Islet precursor cell (in vitro differentiated cells): ENCODE measurements around the gene EGFR.
A peak's percentile ranks its signal among the peaks of the same experiment; 100 is the strongest.

ENCODE experiments used
- DNase-seq: peaks from one replicate; pipeline ENCODE4 v3.0.0-alpha.2; 2018

Gene EGFR

DNA sequence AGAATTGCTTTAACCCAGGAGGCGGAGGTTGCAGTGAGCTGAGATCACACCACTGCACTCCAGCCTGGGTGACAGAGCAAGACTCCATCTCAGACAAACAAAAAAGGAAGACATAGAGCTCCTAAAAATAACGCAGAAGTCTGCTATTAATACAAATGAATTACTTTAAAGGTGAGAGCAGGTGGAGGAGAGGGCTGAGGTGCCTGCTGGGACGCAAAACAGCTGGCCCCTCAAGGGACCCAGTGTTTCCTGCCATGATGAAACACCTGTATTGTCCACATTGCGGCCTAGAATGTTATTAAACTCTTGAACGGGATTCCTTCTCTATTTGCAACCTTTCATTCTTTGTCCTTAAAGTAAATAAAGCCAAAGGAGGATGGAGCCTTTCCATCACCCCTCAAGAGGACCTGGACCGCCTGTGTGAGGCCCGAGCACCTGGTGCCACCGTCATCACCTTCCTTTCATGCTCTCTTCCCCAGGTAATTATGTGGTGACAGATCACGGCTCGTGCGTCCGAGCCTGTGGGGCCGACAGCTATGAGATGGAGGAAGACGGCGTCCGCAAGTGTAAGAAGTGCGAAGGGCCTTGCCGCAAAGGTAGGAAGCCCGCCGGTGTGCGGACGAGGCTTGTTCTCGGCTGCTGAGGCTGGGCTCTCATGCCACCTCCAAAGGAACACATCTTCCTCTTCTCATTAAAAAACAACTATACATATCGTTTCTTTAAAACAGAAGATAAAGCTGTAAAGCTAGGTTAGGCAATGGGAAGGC is 136.7 kb downstream of the EGFR start:
- DNase-seq: no peak

DNA sequence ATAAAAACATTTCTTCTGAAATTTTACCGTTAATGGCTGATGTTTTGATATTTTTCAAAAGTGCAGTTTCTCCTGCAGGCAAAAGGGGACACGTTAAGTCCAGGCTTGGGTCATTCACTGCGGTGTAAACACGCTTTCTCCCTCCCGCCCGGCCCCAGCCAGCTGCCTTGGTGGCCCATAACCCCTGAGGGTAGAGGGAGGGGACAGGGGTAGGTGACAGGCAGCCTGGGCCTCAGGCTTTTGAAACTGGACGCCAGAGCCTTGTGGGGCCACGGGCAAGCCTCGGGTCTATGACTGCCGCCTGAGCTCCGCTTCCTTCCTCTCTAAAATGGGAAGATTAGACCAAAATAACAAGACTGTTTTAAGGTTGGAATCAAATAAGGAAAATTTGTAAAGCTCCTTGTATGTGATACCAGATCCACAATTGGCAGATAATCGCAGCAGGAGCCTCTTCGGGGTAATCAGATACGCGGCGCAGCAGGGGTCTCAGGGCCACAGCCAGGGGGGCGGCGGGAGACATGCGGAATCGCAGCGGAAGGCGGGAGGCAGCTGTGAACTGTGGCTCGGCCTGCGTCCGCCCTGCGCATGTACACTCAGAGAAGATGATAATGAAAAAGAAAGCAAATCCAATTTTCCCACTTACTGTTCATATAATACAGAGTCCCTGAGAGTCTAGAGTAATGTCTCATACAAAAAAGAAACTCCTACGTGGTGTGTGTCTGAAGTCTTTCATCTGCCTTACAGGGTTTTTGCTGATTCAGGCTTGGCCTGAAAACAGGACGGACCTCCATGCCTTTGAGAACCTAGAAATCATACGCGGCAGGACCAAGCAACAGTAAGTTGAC is 138.3 kb downstream of the EGFR start:
- peak; percentile 81 for DNase-seq

DNA sequence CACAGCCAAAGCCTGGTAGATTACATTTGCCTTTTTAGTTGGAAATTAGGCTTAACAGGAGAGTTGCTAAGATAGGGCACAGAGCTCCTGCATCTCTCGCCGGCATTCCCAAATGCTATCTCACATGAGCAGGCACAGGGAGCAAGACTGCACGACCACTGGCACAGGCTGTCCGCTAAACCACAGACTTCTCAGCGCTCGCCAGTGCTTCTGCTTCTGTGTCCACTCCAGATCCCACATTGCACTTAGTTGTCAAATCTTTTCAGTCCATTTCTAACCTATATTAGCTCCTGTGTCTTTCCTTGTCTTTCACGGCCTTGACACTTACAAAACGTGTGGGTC is 138.9 kb downstream of the EGFR start:
- DNase-seq: peak; percentile 60

DNA sequence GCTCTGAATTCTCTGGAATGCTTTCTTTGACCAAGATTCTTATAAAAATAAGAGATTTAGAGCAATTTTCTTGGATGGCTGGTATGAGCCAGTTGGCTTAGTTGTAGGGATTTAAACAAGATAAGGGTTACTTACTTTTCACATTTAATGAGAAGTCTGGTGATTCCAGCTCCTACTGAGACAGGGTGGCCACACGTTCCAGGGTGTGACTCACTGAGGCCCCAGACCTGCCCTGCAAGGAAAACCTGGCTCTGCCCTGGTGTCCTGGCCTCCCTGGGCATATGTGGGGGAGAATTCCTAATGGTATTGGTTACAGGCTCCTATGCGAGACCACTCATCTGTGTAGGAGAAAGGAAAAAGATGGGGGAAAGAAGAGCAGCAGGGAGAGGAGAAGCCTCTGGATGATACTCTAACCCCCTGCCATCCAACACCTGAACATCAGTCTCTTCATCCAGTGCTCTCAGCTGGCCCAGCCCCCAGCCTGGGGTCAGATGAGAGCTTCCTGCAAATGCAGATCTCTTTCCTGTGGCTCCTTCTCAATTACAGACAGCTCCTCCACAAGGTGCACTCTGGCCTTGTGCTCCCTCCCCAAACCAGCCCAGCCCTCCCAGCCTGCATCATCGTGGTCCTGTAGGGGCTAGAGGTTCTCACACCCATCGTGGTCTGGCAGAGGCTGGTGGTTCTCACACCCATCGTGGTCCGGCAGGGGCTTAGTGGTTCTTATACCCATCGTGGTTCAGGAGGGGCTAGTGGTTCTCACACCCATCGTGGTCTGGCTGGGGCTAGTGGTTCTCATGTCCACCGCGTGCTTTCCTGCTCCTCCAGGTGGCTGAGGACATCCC is 139.9 kb downstream of the EGFR start:
- DNase-seq: peak; percentile 75

DNA sequence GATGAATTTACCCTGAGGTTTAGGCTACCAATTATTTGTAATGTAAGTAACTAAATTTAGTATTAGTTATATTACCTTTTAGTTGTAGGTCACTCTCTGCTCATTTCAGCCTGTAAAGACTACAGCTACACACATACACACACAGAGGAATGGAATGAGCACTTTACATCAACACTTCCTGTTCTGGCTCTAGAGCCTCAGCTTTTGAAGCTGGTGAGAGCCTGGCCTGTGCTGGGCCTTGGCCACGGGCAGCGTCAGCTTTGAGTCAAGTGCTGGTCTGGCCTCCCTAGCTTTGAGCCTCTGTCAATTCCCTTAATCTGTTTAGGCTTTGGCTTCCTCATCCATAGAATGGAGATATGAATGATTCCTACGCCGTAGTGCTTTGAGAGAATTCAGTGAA is 141.7 kb downstream of the EGFR start:
- peak; percentile 80 for DNase-seq

DNA sequence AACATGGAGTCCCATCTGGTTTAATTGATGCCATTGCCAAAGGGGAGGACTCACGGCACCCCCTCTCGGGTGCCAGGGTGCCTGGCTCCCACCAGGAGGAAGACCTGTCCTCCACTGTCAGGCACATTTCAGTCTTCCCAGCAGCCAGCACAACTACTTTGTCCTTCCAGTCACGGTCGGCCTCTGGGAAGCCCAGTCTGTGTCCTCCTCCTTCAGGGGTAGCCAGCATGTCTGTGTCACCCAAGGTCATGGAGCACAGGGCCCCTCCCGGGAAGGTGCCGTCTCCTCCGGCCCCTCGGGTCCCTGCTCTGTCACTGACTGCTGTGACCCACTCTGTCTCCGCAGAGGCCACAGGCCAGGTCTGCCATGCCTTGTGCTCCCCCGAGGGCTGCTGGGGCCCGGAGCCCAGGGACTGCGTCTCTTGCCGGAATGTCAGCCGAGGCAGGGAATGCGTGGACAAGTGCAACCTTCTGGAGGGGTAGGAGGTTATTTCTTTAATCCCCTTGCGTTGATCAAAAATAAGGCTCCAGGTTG is 142.4 kb downstream of the EGFR start:
- DNase-seq: no peak

DNA sequence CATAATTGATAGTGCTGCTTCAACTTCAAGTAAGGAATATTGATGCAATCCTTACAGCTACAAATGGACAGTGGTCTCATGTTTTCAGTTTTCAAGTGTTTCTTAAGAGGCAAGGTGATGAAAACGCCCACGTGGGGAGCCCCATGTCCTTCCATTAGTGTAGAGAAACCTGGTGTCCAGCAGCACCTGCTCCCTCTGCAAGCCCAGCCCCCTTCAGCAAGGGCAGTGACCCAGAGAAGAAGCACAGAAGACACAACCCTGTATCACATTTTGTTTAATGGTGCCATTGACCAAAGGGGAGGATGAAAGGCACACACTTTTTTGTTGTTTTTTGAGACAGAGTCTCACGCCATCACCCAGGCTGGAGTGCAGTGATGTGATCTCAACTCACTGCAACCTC is 143.7 kb downstream of the EGFR start:
- no peak for DNase-seq

DNA sequence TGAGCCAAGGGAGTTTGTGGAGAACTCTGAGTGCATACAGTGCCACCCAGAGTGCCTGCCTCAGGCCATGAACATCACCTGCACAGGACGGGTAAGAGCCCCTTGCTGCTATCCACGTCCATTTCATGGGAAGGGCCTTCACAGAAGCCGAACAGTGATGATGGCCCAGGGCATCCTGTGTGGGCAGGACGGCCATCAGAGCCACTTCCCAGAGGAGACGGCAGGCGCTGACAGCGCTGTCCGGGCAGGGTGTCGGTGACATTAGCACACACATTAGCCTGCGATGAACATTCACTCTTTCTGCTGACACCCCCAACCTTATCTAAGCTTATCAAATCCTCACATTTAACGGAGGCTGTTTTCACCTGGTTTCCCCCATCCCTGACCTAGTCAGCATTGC is 144.9 kb downstream of the EGFR start:
- DNase-seq: no peak

DNA sequence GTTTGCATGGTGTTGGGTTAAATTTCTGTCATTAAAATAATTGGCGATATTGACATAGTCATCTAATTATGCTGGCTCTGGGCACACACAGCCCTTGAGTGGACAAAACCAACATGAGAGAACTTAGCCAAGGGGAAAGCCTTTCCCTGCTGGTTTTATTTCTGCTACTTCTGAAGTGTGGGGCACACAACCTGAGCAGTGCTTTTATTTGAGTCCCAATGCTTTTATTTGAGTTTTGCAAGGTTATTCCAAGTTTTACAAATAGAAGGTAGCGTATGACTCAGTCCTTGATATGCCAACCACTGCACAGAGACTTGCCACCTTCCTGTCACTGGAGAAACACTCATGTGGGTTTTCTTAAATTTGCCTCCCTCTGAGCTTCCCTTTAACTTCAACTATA is 145.7 kb downstream of the EGFR start:
- no peak for DNase-seq

DNA sequence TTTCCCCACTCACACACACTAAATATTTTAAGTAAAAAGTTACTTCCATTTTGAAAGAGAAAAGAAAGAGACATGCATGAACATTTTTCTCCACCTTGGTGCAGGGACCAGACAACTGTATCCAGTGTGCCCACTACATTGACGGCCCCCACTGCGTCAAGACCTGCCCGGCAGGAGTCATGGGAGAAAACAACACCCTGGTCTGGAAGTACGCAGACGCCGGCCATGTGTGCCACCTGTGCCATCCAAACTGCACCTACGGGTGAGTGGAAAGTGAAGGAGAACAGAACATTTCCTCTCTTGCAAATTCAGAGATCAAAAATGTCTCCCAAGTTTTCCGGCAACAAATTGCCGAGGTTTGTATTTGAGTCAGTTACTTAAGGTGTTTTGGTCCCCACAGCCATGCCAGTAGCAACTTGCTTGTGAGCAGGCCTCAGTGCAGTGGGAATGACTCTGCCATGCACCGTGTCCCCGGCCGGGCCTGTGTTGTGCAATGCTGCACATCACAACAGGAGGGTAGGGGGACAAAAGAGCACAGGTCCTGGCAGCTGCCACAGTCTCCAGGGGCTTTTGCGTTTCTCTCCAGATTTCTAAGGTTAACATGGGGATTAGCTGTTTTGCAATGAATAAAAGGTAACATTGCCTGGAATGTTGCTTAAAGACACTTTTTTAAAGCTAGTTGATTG is 146.5 kb downstream of the EGFR start:
- DNase-seq: no peak

DNA sequence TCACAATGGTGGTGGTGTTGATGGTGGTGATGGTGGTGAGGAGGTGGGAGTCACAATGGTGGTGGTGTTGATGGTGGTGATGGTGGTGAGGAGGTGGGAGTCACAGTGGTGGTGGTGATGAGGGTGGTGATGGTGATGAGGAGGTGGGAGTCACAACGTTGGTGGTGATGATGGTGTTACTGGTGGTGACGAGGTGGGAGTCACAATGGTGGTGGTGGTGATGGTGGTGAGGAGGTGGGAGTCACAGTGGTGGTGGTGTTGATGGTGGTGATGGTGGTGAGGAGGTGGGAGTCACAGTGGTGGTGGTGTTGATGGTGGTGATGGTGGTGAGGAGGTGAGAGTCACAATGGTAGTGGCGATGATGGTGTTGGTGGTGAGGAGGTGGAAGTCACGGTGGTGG is 148.5 kb downstream of the EGFR start:
- peak; percentile 12 for DNase-seq

DNA sequence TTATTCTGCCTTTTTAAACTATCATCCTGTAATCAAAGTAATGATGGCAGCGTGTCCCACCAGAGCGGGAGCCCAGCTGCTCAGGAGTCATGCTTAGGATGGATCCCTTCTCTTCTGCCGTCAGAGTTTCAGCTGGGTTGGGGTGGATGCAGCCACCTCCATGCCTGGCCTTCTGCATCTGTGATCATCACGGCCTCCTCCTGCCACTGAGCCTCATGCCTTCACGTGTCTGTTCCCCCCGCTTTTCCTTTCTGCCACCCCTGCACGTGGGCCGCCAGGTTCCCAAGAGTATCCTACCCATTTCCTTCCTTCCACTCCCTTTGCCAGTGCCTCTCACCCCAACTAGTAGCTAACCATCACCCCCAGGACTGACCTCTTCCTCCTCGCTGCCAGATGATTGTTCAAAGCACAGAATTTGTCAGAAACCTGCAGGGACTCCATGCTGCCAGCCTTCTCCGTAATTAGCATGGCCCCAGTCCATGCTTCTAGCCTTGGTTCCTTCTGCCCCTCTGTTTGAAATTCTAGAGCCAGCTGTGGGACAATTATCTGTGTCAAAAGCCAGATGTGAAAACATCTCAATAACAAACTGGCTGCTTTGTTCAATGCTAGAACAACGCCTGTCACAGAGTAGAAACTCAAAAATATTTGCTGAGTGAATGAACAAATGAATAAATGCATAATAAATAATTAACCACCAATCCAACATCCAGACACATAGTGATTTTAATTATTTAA is 151.7 kb downstream of the EGFR start:
- no peak for DNase-seq

DNA sequence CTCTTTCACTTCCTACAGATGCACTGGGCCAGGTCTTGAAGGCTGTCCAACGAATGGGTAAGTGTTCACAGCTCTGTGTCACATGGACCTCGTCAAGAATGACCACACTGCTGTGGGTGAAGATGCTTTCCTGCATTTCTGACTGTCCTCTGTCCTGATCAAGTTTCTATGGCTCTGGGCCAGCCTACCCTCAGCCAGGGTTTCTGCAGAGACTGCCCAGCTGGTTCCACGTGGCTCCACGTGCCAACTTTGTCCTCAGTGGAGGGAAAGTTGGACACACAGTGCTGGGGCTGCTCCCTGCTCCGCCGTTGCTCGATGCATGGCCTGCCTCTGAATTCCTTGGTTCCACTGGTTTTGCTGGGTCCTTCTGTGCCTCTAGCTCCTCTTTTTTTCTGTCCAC is 152.3 kb downstream of the EGFR start:
- no peak for DNase-seq

DNA sequence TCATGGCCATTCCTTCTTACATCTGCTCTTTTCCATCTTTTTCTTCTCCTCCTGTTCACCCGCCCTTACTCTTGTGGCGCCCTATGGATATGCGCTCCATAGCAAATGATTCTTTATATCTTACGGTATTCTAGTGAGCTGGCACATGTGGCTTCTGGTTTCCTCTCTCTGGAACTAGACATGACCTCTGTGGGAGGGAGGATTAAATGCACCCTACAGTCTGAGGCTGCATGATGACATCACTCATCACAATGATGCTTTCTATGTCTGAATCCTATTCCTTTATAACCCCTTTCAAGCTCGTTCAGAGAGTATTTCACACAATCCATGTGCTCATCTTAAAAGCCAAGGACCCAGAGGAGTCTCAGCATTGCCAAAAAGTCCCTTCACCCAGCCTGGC is 153.3 kb downstream of the EGFR start:
- no peak for DNase-seq

DNA sequence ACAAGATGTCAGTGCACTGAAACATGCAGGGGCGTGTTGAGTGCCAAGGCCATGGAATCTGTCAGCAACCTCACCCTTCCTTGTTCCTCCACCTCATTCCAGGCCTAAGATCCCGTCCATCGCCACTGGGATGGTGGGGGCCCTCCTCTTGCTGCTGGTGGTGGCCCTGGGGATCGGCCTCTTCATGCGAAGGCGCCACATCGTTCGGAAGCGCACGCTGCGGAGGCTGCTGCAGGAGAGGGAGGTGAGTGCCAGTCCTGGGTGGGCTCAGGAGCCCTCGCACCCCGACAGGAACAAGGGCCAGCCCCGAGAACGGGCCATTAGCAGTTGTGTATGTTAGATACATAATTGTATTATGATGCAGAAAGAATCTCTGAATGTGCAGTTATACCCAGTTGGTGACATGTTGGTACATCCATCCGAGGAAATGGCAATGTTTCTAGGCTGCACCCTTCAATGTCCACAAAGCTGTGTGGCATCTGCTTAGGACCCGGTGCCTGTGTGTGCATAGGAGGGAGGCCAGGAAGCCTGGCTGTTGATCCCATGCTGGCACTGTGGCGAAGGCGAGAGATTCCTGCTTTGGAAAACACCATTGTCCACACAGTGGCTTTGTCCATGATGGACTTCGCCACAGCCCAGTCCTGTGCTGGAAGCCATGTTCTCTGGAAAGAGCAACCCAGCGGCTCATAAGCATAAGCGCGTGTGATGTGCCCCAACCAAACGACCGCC is 154.2 kb downstream of the EGFR start:
- no peak for DNase-seq

DNA sequence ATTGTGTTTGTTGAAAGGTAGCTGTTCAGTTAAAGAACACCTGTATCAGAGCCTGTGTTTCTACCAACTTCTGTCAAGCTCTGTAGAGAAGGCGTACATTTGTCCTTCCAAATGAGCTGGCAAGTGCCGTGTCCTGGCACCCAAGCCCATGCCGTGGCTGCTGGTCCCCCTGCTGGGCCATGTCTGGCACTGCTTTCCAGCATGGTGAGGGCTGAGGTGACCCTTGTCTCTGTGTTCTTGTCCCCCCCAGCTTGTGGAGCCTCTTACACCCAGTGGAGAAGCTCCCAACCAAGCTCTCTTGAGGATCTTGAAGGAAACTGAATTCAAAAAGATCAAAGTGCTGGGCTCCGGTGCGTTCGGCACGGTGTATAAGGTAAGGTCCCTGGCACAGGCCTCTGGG is 154.9 kb downstream of the EGFR start:
- no peak for DNase-seq

DNA sequence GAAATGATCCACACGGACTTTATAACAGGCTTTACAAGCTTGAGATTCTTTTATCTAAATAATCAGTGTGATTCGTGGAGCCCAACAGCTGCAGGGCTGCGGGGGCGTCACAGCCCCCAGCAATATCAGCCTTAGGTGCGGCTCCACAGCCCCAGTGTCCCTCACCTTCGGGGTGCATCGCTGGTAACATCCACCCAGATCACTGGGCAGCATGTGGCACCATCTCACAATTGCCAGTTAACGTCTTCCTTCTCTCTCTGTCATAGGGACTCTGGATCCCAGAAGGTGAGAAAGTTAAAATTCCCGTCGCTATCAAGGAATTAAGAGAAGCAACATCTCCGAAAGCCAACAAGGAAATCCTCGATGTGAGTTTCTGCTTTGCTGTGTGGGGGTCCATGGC is 155.6 kb downstream of the EGFR start:
- DNase-seq: peak; percentile 12

DNA sequence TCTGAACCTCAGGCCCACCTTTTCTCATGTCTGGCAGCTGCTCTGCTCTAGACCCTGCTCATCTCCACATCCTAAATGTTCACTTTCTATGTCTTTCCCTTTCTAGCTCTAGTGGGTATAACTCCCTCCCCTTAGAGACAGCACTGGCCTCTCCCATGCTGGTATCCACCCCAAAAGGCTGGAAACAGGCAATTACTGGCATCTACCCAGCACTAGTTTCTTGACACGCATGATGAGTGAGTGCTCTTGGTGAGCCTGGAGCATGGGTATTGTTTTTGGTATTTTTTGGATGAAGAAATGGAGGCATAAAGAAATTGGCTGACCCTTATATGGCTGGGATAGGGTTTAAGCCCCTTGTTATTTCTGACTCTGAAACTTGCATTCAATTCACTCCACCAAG is 156.0 kb downstream of the EGFR start:
- DNase-seq: peak; percentile 8

DNA sequence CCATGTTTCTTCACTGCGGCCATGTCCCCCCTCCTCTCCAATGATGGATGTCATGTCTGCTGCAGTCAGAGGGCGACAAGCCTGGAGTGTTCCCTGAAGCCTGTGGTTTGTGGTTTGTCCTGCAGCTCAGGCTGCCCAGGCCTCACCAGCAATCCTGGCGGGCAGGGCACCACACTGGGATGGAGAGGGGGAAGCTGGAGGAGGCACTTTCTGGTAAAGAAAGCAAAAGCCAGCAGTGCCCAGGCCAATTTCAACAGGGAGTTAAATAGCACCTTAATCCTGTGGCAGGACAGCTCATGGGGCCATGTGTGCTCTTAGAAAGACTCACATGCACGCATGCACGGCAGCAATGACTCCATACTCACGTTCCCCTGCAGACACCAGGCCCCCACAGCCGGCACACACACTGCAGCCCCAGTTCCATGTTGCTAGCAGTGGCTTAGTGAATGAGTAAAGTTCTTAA is 158.3 kb downstream of the EGFR start:
- DNase-seq: peak; percentile 63

DNA sequence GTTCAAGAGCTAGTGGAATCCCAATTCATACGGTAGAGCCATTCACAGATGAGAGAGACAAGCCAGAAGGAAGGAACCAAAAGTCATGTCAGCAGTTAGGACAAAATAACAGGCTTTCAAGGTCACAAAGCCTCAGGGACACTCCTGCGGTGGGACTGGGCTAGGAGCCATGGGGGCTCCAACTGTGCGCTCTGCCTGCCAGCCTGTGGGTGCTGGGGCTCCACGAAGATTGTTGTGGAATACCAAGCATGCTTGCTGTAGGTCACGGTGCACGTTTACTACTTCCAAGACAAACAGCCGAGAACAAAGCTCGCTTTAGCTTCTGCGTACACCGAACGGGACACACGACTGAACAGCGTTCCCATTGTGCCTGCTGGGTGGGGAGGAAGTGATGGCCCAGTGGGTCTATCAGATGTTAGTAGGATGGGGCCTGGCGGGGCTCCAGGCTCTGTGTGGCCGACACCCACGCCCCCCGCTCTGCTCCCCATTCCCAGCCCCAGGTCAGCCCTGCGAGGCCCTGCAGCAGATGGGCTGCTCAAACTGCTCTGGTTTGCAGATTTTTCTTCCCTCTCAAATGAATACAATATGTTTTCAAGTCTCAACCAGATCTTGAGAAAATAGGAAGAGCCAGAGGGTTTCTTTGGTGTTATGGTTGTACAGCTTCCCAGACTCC is 158.9 kb downstream of the EGFR start:
- DNase-seq: peak; percentile 41
